ENCODE measurements around the gene ETDA.
"Not testable (repeated sequence)": the region's sequence is repeated elsewhere in the genome, so short reads cannot be mapped to it uniquely, and the experiment has no call there.

Gene ETDA

GRCh38 chrX:135252011-135252518, at the start of gene ETDA:
Gene ETDA, plus strand, starts transcription at chrX:135252061. Its CDS starts 1,216 bp downstream, at chrX:135253277.
- DNase-seq: not testable (repeated sequence)

GRCh38 chrX:135206427-135206826, 45.4 kb upstream of the ETDA start:
- not testable (repeated sequence) for DNase-seq

- DNase-seq: no peak
Measured at GRCh38 chrX:135213200-135213844, 38.5 kb upstream of the ETDA start.

DNA sequence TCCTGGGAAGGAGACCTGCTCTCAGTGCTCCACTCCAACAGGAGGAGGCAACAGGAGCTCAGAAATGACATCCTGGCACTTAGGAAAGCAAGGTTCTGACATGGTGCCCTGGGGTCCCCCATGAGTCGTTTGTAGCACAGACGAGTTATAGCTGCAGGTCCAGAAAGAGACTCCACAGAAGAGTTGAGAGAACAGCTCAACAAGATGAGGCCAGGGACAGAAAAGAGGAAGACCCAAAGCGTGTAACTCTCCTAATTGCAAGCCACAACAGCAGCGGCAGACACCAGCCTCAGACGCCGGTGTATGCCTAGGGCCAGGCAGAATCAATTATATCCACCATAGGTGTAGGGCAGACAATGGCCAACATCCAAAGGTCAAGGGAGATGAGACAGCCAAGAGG, 5.9 kb upstream of the ETDA start:
- not testable (repeated sequence) for DNase-seq

- DNase-seq: not testable (repeated sequence)
Measured at GRCh38 chrX:135256087-135256684, 4.3 kb downstream of the ETDA start.

- DNase-seq: no peak
Measured at GRCh38 chrX:135256923-135257322, 5.1 kb downstream of the ETDA start.

GRCh38 chrX:135257469-135257868, 5.6 kb downstream of the ETDA start:
- no peak for DNase-seq

- DNase-seq: not testable (repeated sequence)
Measured at GRCh38 chrX:135260976-135261375, 9.1 kb downstream of the ETDA start.

GRCh38 chrX:135263376-135263775, 11.5 kb downstream of the ETDA start:
- DNase-seq: not testable (repeated sequence)

DNA sequence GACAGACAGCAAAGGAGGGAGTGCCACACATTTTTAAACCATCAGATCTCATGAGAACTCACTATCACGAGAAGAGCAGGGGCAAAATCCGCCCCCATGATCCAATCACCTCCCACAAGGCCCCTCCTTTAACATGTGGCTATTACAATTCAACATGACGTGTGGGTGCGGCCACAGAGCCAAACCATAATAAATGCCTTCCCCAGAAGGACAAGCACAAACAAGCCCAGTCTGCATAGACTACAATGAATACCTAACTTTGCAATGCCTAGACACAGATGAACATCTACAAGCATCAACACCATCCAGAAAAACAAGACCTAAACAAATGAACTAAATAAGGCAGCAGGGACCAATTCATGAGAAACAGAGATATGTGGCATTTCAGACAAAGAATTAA, 12.3 kb downstream of the ETDA start:
- DNase-seq: no peak

DNA sequence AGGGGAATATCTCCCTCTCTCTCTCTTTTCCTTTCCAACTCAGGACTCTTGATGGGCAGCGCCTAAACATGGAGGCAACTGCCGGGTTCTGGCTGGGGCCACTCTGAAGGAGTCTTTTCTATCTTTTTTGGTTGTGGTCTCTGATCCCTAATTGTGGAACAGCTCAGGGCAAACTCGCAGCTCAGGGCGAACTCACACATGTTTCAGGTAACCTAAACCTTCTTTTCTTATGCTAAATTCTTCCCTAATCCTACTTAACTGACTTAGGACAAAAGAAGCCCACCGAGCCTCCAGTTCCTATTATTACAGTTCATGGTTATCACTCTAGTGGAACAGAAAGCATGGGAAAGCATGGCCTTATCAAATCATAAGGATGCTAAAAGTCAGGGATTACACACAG, 21.3 kb downstream of the ETDA start:
- no peak for DNase-seq

DNA sequence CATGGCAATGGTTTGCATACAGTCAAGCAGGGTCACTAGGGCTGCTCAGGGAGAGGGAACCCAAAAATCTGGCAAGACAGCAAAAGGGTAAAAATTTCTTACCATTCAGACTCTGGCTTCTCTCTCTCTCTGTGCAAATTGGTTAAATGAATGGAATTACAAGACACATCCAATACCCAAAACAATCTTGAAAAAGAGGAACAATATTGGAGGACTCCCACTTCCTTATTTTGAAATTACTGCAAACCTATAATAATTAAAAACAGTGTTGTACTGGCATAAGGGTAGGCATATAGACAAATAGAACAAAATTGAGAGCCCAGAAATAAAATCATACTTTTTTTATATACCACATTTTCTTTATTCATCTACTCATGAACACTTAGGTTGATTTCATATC, 24.1 kb downstream of the ETDA start:
- DNase-seq: no peak

- DNase-seq: no peak
Measured at GRCh38 chrX:135287266-135287823, 35.5 kb downstream of the ETDA start.

DNA sequence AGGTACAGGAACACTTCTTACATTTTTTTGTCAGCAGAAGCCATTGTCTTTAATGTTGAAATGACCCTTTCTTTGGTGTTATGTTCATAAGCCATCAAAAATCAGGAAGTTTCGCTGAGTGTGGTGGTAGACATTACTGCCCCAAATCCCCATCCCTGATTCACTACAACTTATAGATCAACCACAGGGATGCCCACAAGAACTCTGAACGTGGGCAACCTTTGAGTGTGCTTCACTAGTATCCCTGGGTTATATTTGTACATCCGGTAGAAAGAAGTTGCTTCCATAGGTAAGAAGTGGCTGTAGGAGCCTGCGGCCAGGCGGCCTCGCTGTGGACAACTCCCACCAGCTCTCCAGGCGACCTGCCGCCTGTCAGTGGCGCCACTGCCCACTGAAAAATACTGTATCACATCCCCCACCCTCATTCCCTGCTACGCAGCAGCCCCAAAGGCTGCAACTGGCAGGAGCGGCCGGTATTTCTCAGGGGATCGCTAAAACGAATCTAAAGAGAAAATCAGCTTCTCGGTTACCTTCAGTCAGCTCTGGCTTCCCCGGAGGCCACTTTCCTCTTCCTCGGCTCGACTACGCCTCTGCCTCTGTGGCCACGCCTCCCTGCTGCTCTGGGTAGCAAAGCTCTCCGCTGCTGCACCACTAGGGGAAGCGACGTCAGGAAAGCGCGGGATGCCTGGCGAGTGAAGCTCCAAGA, 43.5 kb downstream of the ETDA start:
- DNase-seq: peak; percentile 49

DNA sequence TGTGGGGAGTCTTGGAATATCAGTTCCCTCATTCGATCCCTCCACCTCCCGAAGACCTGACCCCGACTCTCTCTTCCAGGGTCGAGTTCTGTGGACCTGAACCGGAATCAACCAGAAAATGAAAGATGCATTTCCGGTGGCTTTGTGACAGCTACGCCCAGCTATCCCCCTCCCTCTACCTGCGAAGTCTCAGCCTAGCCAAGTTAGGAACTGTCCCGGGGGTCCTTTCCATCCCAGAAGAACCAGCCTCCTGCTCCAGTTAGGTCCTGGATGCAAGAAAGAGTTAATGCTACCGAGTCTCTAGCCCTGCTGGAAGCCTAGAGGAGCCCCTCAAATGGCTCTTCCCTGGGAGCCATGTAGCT, 44.1 kb downstream of the ETDA start:
- DNase-seq: no peak

- no peak for DNase-seq
Measured at GRCh38 chrX:135302269-135302873, 50.5 kb downstream of the ETDA start.
